ENCODE measurements around the gene DDX25. TPM values are rescaled to one million over a fixed set of nuclear protein-coding genes. Genes with fewer than 3 reads are reported as not detected.

DDX25 gene
- total and polyA plus RNA-seq, 2 of the 13 experiments (the other 11 are each of a cell fraction or from before 2014, with no cell fraction given), result 0.17 to 0.29 TPM

DNA sequence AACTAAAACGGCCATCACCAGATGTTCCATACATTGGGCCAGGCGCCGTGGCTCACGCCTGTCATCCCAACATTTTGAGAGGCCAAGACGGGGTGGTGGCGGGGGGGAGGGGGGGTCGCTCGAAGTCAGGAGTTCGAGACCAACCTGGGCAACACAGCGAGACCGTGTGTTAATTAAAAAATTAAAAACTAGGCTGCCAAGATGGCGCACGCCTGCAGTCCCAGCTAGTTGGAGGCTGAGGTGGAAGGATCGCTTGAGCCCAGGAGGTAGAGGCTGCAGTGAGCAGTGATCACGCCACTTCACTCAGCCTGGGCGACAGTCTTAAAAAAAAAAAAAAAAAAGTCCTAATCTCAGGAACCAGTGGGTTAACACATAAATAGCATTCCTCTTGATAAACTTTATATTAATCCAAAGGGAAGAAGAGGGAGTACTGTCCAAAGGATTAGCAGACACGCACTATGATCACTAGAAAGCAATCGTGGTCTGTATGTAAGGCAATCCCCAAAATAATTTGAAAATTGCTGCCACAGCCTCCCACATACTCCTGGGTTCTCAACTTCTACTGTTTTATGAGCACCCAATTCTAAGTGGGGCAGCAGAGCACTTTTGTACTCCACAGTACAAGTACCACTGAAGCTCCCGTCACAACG lies 1.9 kb upstream of the DDX25 start (continued):
- TF ChIP-seq KDM2A (CRISPR knock-in tag; IDR thresholded peaks at IDR 0.05; ENCODE audit: borderline replicate concordance, low read depth) (no peak), NFE2L2 (IDR thresholded peaks at IDR 0.05; ENCODE audit: low read length) (no peak)

DNA sequence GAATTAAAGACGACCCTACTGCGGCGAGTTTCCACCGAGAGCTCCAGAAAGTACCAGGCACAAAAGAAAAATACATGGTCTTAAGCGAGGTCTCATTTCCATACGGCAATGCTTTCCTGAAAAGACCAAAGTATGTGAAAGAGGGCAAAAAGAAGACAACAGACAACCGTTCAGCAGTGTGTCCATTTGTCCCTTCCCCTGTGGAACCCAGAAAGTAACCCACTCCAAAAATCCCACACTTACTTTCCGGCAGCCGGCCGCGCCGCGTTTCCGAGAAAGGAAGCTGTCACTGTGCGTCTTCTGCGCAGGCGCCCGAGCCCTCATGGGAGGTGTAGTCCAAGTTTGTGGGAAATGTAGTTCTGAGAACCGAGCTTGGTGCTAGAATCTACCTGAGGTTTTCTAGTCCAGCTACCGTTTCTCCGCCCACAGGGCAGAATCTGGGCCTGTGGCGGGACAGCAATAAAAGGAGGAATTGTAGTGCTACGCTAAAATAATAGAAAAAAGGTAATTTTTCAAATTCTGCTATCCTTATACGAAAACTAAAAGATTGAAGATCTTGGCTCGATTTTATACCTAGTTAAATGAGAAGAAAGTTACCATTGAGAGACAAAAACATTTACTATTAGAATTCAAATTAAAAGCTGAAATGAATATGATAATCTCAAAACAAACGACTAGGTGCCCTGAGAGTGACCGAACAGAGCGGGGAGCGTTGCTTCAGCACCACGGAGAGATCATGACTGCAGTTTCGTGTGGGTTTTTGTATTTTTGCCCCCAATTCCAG lies 1.2 kb upstream of the DDX25 start, which contains the start of gene PUS3:
Gene PUS3 (minus strand): TSS at position 280 of the 784 bp plus-strand sequence. CDS start 6,922 bp downstream, outside the sequence.
- peak within 1 kb of the TSS; percentile 81 for H3K9ac ChIP-seq (ENCODE audit: insufficient read depth, low read depth, low read length)
- peak within 1 kb of the TSS; percentile 54 for H3K27ac ChIP-seq (ENCODE audit: extremely low read length, insufficient read depth, low read length)
- H3K9me3 ChIP-seq (ENCODE audit: low read length), result no peaks in the 10 kb centered on the region
- no peaks in the 10 kb centered on the region for H4K20me1 ChIP-seq (ENCODE audit: insufficient read depth, low read length)
- peak within 1 kb of the TSS; percentile 75 to 95 (median 76) for H3K4me3 ChIP-seq (replicated peaks in 1 of 3; ENCODE audit: insufficient read depth in 1 of 3, low read depth in 2 of 3, low read length in 3 of 3)
- H3K4me1 ChIP-seq (ENCODE audit: insufficient read depth, low read length), result peaks cover 13% of the 10 kb centered on the region
- ATAC-seq (peak; percentile 98), FAIRE-seq (peak; percentile 60), DNase-seq (ENCODE audit: low spot score) (peak; percentile 78)
- no peaks in the 10 kb centered on the region; a peak in 1 of 5 replicates for H3K36me3 ChIP-seq (replicated peaks in 1 of 2; ENCODE audit: control insufficient read depth in 1 of 2, insufficient read depth in 2 of 2, low read length in 2 of 2)
- in situ Hi-C loops (cut with HindIII; ENCODE audit: extremely low pct_ligation_motif_present, low pct_unique_long_range_greater_than_20kb), result no loop called here
- H3K79me2 ChIP-seq (ENCODE audit: insufficient read depth, low read length), result peaks cover 11% of the 10 kb centered on the region
- peak within 1 kb of the TSS; percentile 96 for H2AFZ ChIP-seq (ENCODE audit: low read length)
- ChIA-PET CTCF (ENCODE audit: low intra/inter-chr PET ratio, low total read pairs) (no interaction called here), POLR2A (interaction anchor here (0.7 to 1.4 kb wide), 10 partner anchors 10 to 779 kb away, joined by 3 to 17 read pairs (median 4); partner anchors contain the start of genes HYLS1 and STT3A)
- intact Hi-C loops (cut with micrococcal nuclease; ENCODE audit: unreplicated experiment), result no loop called here
- 6% methylated on average over 31 of the region's 31 CpGs for WGBS (ENCODE audit: low lambda C conversion rate)
- H3K27me3 ChIP-seq (ENCODE audit: control insufficient read depth in 1 of 2, insufficient read depth in 2 of 2, low read length in 2 of 2), result no peaks in the 10 kb centered on the region; a peak in 1 of 5 replicates
- peak within 1 kb of the TSS; percentile 83 for H3K4me2 ChIP-seq (ENCODE audit: low read depth, low read length)
- no TSS peak for BruUV-seq (replicated peaks)
- no peak for TF ChIP-seq RFXANK (CRISPR knock-in tag; IDR thresholded peaks at IDR 0.05)
- no peak for TF ChIP-seq JUND (CRISPR knock-in tag; IDR thresholded peaks at IDR 0.05)
- no peak for TF ChIP-seq CBX1 (IDR thresholded peaks at IDR 0.05; ENCODE audit: low read depth)
- no peak for TF ChIP-seq MBD4 (IDR thresholded peaks at IDR 0.05; ENCODE audit: borderline replicate concordance, low read length)
- no peak for TF ChIP-seq ZNF343 (CRISPR knock-in tag; IDR thresholded peaks at IDR 0.05)
- TF ChIP-seq, protein P1, sequence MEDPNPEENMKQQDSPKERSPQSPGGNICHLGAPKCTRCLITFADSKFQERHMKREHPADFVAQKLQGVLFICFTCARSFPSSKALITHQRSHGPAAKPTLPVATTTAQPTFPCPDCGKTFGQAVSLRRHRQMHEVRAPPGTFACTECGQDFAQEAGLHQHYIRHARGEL (CRISPR knock-in tag; IDR thresholded peaks at IDR 0.05), result no peak
- TF ChIP-seq MAFG (CRISPR knock-in tag; IDR thresholded peaks at IDR 0.05), result no peak
- TF ChIP-seq, protein P2, sequence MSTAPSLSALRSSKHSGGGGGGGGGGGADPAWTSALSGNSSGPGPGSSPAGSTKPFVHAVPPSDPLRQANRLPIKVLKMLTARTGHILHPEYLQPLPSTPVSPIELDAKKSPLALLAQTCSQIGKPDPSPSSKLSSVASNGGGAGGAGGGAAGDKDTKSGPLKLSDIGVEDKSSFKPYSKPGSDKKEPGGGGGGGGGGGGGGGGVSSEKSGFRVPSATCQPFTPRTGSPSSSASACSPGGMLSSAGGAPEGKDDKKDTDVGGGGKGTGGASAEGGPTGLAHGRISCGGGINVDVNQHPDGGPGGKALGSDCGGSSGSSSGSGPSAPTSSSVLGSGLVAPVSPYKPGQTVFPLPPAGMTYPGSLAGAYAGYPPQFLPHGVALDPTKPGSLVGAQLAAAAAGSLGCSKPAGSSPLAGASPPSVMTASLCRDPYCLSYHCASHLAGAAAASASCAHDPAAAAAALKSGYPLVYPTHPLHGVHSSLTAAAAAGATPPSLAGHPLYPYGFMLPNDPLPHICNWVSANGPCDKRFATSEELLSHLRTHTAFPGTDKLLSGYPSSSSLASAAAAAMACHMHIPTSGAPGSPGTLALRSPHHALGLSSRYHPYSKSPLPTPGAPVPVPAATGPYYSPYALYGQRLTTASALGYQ (CRISPR knock-in tag; IDR thresholded peaks at IDR 0.05), result 0 out of 2 replicates have a peak, but pooled peaks have one; percentile 41
- no peak for TF ChIP-seq RELA (CRISPR knock-in tag; IDR thresholded peaks at IDR 0.05)
- no peak for TF ChIP-seq ZNF703 (CRISPR knock-in tag; IDR thresholded peaks at IDR 0.05; ENCODE audit: borderline replicate concordance)
- peak; percentile 54; the same call in 1 of the 2 replicates for TF ChIP-seq YEATS4 (CRISPR knock-in tag; IDR thresholded peaks at IDR 0.05; ENCODE audit: borderline replicate concordance)
- TF ChIP-seq MED8 (CRISPR knock-in tag; IDR thresholded peaks at IDR 0.05; ENCODE audit: insufficient replicate concordance), result no peak
- TF ChIP-seq NFE2L1 (CRISPR knock-in tag; IDR thresholded peaks at IDR 0.05; ENCODE audit: borderline replicate concordance), result no peak
